Stomach (tissue), 9 donors: ENCODE measurements around the gene AP1S3. TPM values are rescaled to one million over a fixed set of nuclear protein-coding genes. Genes with fewer than 3 reads are reported as not detected.

Experiments
- DNase-seq, 2 donors: peaks; one replicate each; pipeline versions ENCODE4 v3.0.0 to v3.0.0-alpha.2; 2013 to 2019
- H3K27ac ChIP-seq, 5 donors: fragments of 200-600 bp in 4 of 5; sonication (generic) in 4 of 5; one replicate each; pipeline ENCODE4 v1.5.1; 2013 to 2019; ENCODE audit warnings: mild to moderate bottlenecking in 1 of 5, moderate library complexity in 1 of 5
- H3K27me3 ChIP-seq, 3 donors: fragments of 200-600 bp; sonication (generic); one replicate each; pipeline ENCODE4 v1.5.1; 2017 to 2019; ENCODE audit warnings: mixed run types in 1 of 3
- H3K36me3 ChIP-seq, 4 donors: fragments of 200-600 bp; sonication (generic); 1 replicate in 3 of 4; 2 replicates in 1 of 4; pipeline ENCODE4 v1.5.1; 2016 to 2019
- H3K4me1 ChIP-seq, 4 donors: fragments of 200-600 bp; sonication (generic); one replicate each; pipeline ENCODE4 v1.5.1; 2016 to 2019
- H3K4me3 ChIP-seq, 4 donors: fragments of 200-600 bp; sonication (generic) in 3 of 4; one replicate each; pipeline ENCODE4 v1.5.1; 2016 to 2019; ENCODE audit warnings: mild to moderate bottlenecking in 1 of 4
- H3K9me3 ChIP-seq, 4 donors: fragments of 200-600 bp; sonication (generic); one replicate each; pipeline ENCODE4 v1.5.1; 2016 to 2019
- CTCF ChIP-seq, 7 experiments: fragments of 450-650 bp in 4 of 7; fragments of 200-600 bp in 3 of 7; sonication (generic) in 3 of 7; IDR thresholded peaks; one replicate each; pipeline ENCODE4 v1.5.1; 2016 to 2019; ENCODE audit warnings: antibody characterized with exemption in 7 of 7, control low read depth in 2 of 7, mild to moderate bottlenecking in 1 of 7
- EP300 ChIP-seq: sonication (generic); formaldehyde crosslinking; IDR thresholded peaks from one replicate; pipeline ENCODE4 v1.6.1; 2017; ENCODE audit warnings: antibody characterized with exemption
- POLR2A ChIP-seq, 4 donors: fragments of 450-650 bp; IDR thresholded peaks; one replicate each; pipeline ENCODE4 v1.6.1; 2016; ENCODE audit warnings: antibody characterized with exemption in 4 of 4, control low read depth in 2 of 4, mild to moderate bottlenecking in 1 of 4, moderate library complexity in 1 of 4
- POLR2AphosphoS5 ChIP-seq, 3 donors: sonication (generic); formaldehyde crosslinking; IDR thresholded peaks; one replicate each; pipeline ENCODE4 v1.6.1; 2016; ENCODE audit warnings: antibody characterized with exemption in 3 of 3
- WGBS, 5 donors: extraction: QIAGEN DNeasy Blood & Tissue Kit in 3 of 5; methylation state at CpG; one replicate each; pipeline versions ENCODE4 v1.1.5 to v1.1.7; 2013 to 2018; 5-methylcytosine and 5-hydroxymethylcytosine counted together
- intact Hi-C: fragments of 100-400 bp; cut with DNase I; formaldehyde crosslinking; loops from one replicate; pipeline ENCODE4 v1.15.1; 2023; ENCODE audit warnings: low total_unique reads
- polyA plus RNA-seq, 3 donors: library from polyadenylated mRNA; stranded (reverse); fragments of 200-250 nt; gene quantifications; one replicate each; pipeline ENCODE4 v1.2.3, GENCODE V29; 2013
- total RNA-seq, 5 donors: library from RNA; depleted of rRNA; stranded (reverse); fragments of >200 nt; gene quantifications; one replicate each; pipeline versions ENCODE4 v1.1.0 to v1.2.3, GENCODE V29; 2014 to 2016
- donor health status: healthy with polysubstance abuse.
- donor health status: Bipolar disorder and iron deficiency.
- donor health status: healthy.

Gene AP1S3
- total and polyA plus RNA-seq, 8 donors, result 1.5 to 18.2 (median 6.1) TPM; not detected in 2

GRCh38 chr2:223811757-223812156 is 25.6 kb downstream of the AP1S3 start:
- DNase-seq, result no peak
- intact Hi-C loops, result no loop called here
- 50 to 82% (median 58%) methylated on average over 2 of the region's 2 CpGs for WGBS, 5 donors
- Histone ChIP-seq H3K36me3 (no peaks in the 10 kb centered on the region), H3K9me3 (no peaks in the 10 kb centered on the region), H3K27ac (peak overlapping the region in 1 of 5 donors; percentile 18), H3K4me1 (peaks cover 0 to 35% (median 22%) of the 10 kb centered on the region in 4 donors), H3K4me3 (no peak overlapping the region), H3K27me3 (no peaks in the 10 kb centered on the region)
- no peak for TF ChIP-seq POLR2A (IDR thresholded peaks at IDR 0.05)
- TF ChIP-seq EP300, result no peak

GRCh38 chr2:223805008-223805407 is 32.4 kb downstream of the AP1S3 start:
- peak overlapping the region in 1 of 5 donors; percentile 39 for H3K27ac ChIP-seq
- no peak for DNase-seq
- intact Hi-C loops, result no loop called here
- H3K9me3 ChIP-seq, result no peaks in the 10 kb centered on the region
- H3K27me3 ChIP-seq, result no peaks in the 10 kb centered on the region
- H3K4me3 ChIP-seq, result no peak overlapping the region
- H3K36me3 ChIP-seq, result no peaks in the 10 kb centered on the region
- TF ChIP-seq CTCF (IDR thresholded peaks at IDR 0.05) (no peak), POLR2AphosphoS5 (IDR thresholded peaks at IDR 0.05) (no peak)
- peaks cover 0 to 12% (median 3%) of the 10 kb centered on the region in 4 donors for H3K4me1 ChIP-seq
- WGBS, 5 donors, result 77 to 94% (median 91%) methylated on average over 8 of the region's 8 CpGs

GRCh38 chr2:223801736-223802135 is 35.6 kb downstream of the AP1S3 start:
- intact Hi-C loops, result no loop called here
- no peak for DNase-seq
- Histone ChIP-seq H3K4me3 (no peak overlapping the region), H3K27me3 (no peaks in the 10 kb centered on the region), H3K36me3 (no peaks in the 10 kb centered on the region), H3K9me3 (no peaks in the 10 kb centered on the region), H3K4me1 (peaks cover 0 to 41% (median 25%) of the 10 kb centered on the region in 4 donors), H3K27ac (no peak overlapping the region)
- WGBS, 5 donors, result 52 to 66% (median 58%) methylated on average over 5 of the region's 5 CpGs
- TF ChIP-seq CTCF (IDR thresholded peaks at IDR 0.05) (no peak), POLR2AphosphoS5 (IDR thresholded peaks at IDR 0.05) (no peak), EP300 (no peak), POLR2A (IDR thresholded peaks at IDR 0.05) (no peak)

- WGBS, 5 donors, result 85 to 93% (median 90%) methylated on average over 4 of the region's 4 CpGs
- TF ChIP-seq CTCF (IDR thresholded peaks at IDR 0.05) (no peak), EP300 (no peak), POLR2AphosphoS5 (IDR thresholded peaks at IDR 0.05) (no peak), POLR2A (IDR thresholded peaks at IDR 0.05) (no peak)
- no peak for DNase-seq
- no peak overlapping the region for H3K27ac ChIP-seq
- H3K4me1 ChIP-seq, result peaks cover 0 to 38% (median 25%) of the 10 kb centered on the region in 4 donors
- intact Hi-C loops, result no loop called here
- H3K4me3 ChIP-seq, result no peak overlapping the region
- H3K27me3 ChIP-seq, result no peaks in the 10 kb centered on the region
- H3K36me3 ChIP-seq, result no peaks in the 10 kb centered on the region
- H3K9me3 ChIP-seq, result no peaks in the 10 kb centered on the region
These were observed 36.5 kb downstream of the AP1S3 start for GRCh38 chr2:223800908-223801307.

GRCh38 chr2:223797811-223798721 is 39.3 kb downstream of the AP1S3 start:
- peaks cover 0 to 34% (median 22%) of the 10 kb centered on the region in 4 donors for H3K4me1 ChIP-seq
- intact Hi-C loops, result no loop called here
- H3K9me3 ChIP-seq, result no peaks in the 10 kb centered on the region
- peak in 1 of 2 donors; percentile 71 for DNase-seq
- peak overlapping the region; percentile 20 to 74 (median 54) for H3K27ac ChIP-seq
- no peaks in the 10 kb centered on the region for H3K36me3 ChIP-seq
- H3K4me3 ChIP-seq, result no peak overlapping the region
- TF ChIP-seq POLR2AphosphoS5 (IDR thresholded peaks at IDR 0.05), result no peak
- TF ChIP-seq CTCF (IDR thresholded peaks at IDR 0.05), result peak in 5 of 7 experiments; percentile 31 to 62 (median 48)
- WGBS, 5 donors, result 53 to 68% (median 58%) methylated on average over 4 of the region's 4 CpGs
- H3K27me3 ChIP-seq, result no peaks in the 10 kb centered on the region
